ENCODE measurements around the gene ATXN1L. TPM values are rescaled to one million over a fixed set of nuclear protein-coding genes. Genes with fewer than 3 reads are reported as not detected.

The ATXN1L gene
- total RNA-seq, 1 donor from 2014 or later, result 28.5 TPM

- Mint-ChIP-seq H3K27ac (no peak overlapping the region), H3K9me3 (ENCODE audit: low read depth) (no peaks in the 10 kb centered on the region), H3K4me3 (ENCODE audit: low read depth) (no peak overlapping the region), H3K36me3 (ENCODE audit: insufficient read depth) (no peaks in the 10 kb centered on the region), H3K4me1 (ENCODE audit: low read depth) (no peaks in the 10 kb centered on the region), H3K27me3 (no peaks in the 10 kb centered on the region)
- TF ChIP-seq CTCF (IDR thresholded peaks at IDR 0.05; ENCODE audit: unreplicated experiment), result no peak
- DNase-seq (ENCODE audit: low spot score, unreplicated experiment), result no peak
Measured at GRCh38 chr16:71834291-71834690, 11.5 kb upstream of the ATXN1L start.

GRCh38 chr16:71837150-71837549 lies 8.6 kb upstream of the ATXN1L start:
- no peak overlapping the region for H3K4me3 Mint-ChIP-seq (ENCODE audit: low read depth)
- H3K36me3 Mint-ChIP-seq (ENCODE audit: insufficient read depth), result no peaks in the 10 kb centered on the region
- H3K27me3 Mint-ChIP-seq, result no peaks in the 10 kb centered on the region
- H3K9me3 Mint-ChIP-seq (ENCODE audit: low read depth), result no peaks in the 10 kb centered on the region
- H3K27ac Mint-ChIP-seq, result no peak overlapping the region
- DNase-seq (ENCODE audit: low spot score, unreplicated experiment), result no peak
- no peak for TF ChIP-seq CTCF (IDR thresholded peaks at IDR 0.05; ENCODE audit: unreplicated experiment)
- no peaks in the 10 kb centered on the region for H3K4me1 Mint-ChIP-seq (ENCODE audit: low read depth)

GRCh38 chr16:71840052-71840451 lies 5.7 kb upstream of the ATXN1L start:
- H3K4me1 Mint-ChIP-seq (ENCODE audit: low read depth), result no peaks in the 10 kb centered on the region
- H3K27me3 Mint-ChIP-seq, result no peaks in the 10 kb centered on the region
- H3K36me3 Mint-ChIP-seq (ENCODE audit: insufficient read depth), result no peaks in the 10 kb centered on the region
- no peaks in the 10 kb centered on the region for H3K9me3 Mint-ChIP-seq (ENCODE audit: low read depth)
- H3K4me3 Mint-ChIP-seq (ENCODE audit: low read depth), result no peak overlapping the region
- no peak for DNase-seq (ENCODE audit: low spot score, unreplicated experiment)
- no peak for TF ChIP-seq CTCF (IDR thresholded peaks at IDR 0.05; ENCODE audit: unreplicated experiment)
- no peak overlapping the region for H3K27ac Mint-ChIP-seq

GRCh38 chr16:71843572-71843971 lies 2.2 kb upstream of the ATXN1L start:
- Mint-ChIP-seq H3K36me3 (ENCODE audit: insufficient read depth) (peaks cover 5% of the 10 kb centered on the region), H3K4me3 (ENCODE audit: low read depth) (no peak overlapping the region), H3K27ac (no peak overlapping the region), H3K9me3 (ENCODE audit: low read depth) (no peaks in the 10 kb centered on the region), H3K4me1 (ENCODE audit: low read depth) (peaks cover 13% of the 10 kb centered on the region), H3K27me3 (no peaks in the 10 kb centered on the region)
- no peak for DNase-seq (ENCODE audit: low spot score, unreplicated experiment)
- no peak for TF ChIP-seq CTCF (IDR thresholded peaks at IDR 0.05; ENCODE audit: unreplicated experiment)

GRCh38 chr16:71846431-71846830 lies 655 bp downstream of the ATXN1L start:
- Mint-ChIP-seq H3K27me3 (no peaks in the 10 kb centered on the region), H3K9me3 (ENCODE audit: low read depth) (no peaks in the 10 kb centered on the region), H3K4me3 (ENCODE audit: low read depth) (peak overlapping the region; percentile 92), H3K36me3 (ENCODE audit: insufficient read depth) (peaks cover 12% of the 10 kb centered on the region), H3K27ac (peak overlapping the region; percentile 93), H3K4me1 (ENCODE audit: low read depth) (peaks cover 13% of the 10 kb centered on the region)
- DNase-seq (ENCODE audit: low spot score, unreplicated experiment), result no peak
- no peak for TF ChIP-seq CTCF (IDR thresholded peaks at IDR 0.05; ENCODE audit: unreplicated experiment)

All from progenitor cell of endocrine pancreas (in vitro differentiated cells).